Ectodermal cell (in vitro differentiated cells): ENCODE results near the gene CHST11. TPM values are rescaled to one million over a fixed set of nuclear protein-coding genes. Genes with fewer than 3 reads are reported as not detected.

Experiments
- H3K27ac ChIP-seq: 2 replicates; pipeline ENCODE4 v1.7.0; 2013; ENCODE audit warnings: mild to moderate bottlenecking, low read depth, low read length; ENCODE audit not compliant: insufficient read depth, poor library complexity, severe bottlenecking
- H3K27me3 ChIP-seq: 2 replicates; pipeline ENCODE4 v1.7.0; 2013; ENCODE audit warnings: mild to moderate bottlenecking, low read length; ENCODE audit not compliant: insufficient read depth, control insufficient read depth, poor library complexity, severe bottlenecking
- H3K36me3 ChIP-seq: one replicate; pipeline ENCODE4 v1.7.0; 2013; ENCODE audit warnings: low read length; ENCODE audit not compliant: control insufficient read depth, insufficient read depth
- H3K4me1 ChIP-seq: one replicate; pipeline ENCODE4 v1.7.0; 2013; ENCODE audit warnings: low read length; ENCODE audit not compliant: control insufficient read depth, insufficient read depth
- H3K4me3 ChIP-seq: 2 replicates; pipeline ENCODE4 v1.7.0; 2013; ENCODE audit warnings: low read depth, low read length, control low read depth; ENCODE audit not compliant: insufficient read depth
- H3K9me3 ChIP-seq: 2 replicates; pipeline ENCODE4 v1.7.0; 2013; ENCODE audit warnings: mild to moderate bottlenecking, low read length, moderate library complexity; ENCODE audit not compliant: control insufficient read depth
- WGBS, 2 experiments: methylation state at CpG; one replicate each; pipeline ENCODE4 v1.1.7; 2013; ENCODE audit warnings: missing lambda C conversion rate in 2 of 2; 5-methylcytosine and 5-hydroxymethylcytosine counted together
- polyA plus RNA-seq, 4 experiments: library from polyadenylated mRNA; stranded (reverse); fragments of 50-300 nt; gene quantifications; one replicate each; pipeline ENCODE4 v1.2.3, GENCODE V29; 2013

Gene CHST11
- 12.3 TPM for polyA plus RNA-seq (2013, experiment 1 of 4)
- 9.3 TPM for polyA plus RNA-seq (2013, experiment 2 of 4)
- 7.2 TPM for polyA plus RNA-seq (2013, experiment 3 of 4)
- 10.5 TPM for polyA plus RNA-seq (2013, experiment 4 of 4)

DNA sequence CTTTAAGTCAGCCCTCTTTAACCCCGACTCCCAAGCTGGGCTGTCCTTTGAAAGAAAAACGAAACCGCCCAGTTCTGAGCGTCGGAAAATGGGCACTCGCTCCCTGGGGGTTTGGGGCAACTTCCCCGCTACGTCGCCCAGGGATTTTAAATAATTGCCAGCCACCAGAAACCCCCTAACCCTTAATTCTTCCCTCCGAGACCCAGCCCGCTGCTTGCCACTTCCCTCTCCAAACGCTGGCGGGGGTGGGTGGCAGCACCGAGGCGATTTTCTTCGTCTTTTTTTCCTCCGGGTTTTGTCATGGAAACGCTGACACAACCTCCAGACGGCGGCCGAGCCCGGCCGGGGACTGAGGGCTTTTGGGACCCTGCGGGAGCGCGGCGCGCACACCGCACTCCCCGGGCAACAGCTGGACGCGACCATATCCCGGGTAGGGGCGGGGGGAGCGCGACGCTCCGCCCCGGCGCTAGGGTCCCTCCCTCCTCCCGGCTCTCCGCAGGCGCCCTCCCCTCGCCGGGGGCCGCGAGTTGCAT is at the start of gene CHST11:
Gene CHST11 (plus strand): TSS at position 532 of the 533 bp plus-strand sequence.
- peak within 1 kb of the TSS; percentile 68 for H3K27ac ChIP-seq
- H3K27me3 ChIP-seq: peaks cover 20% of the 10 kb centered on the region
- WGBS, 2 experiments: 0 to 1% methylated on average over 47 of the region's 47 CpGs
- H3K36me3 ChIP-seq: no peaks in the 10 kb centered on the region
- H3K4me3 ChIP-seq: peak within 1 kb of the TSS; percentile 86
- H3K4me1 ChIP-seq: peaks cover 7% of the 10 kb centered on the region
- H3K9me3 ChIP-seq: no peaks in the 10 kb centered on the region

DNA sequence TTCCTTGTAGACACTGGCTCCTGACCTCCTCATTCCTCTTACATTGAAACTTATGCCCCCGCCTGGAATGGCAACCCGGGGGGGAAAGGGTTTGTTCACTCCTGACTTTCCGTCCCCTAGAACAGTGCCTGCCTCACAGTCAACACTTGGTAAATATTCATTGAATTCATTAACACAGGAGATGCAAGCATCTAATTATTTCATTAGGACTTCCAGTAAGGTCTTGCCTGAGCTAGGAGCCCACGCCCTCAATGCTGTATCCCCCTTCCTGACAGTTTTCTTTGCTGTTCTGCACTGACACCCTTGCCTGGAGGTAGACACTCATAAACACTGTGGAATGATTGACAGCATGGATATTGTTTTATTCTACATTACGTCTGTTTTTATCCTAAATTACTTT is 49.3 kb upstream of the CHST11 start:
- Histone ChIP-seq H3K4me1 (no peaks in the 10 kb centered on the region), H3K4me3 (no peak overlapping the region), H3K9me3 (no peaks in the 10 kb centered on the region), H3K36me3 (no peaks in the 10 kb centered on the region), H3K27me3 (no peaks in the 10 kb centered on the region), H3K27ac (no peak overlapping the region)
- 94 to 95% methylated on average over 4 of the region's 5 CpGs for WGBS, 2 experiments

DNA sequence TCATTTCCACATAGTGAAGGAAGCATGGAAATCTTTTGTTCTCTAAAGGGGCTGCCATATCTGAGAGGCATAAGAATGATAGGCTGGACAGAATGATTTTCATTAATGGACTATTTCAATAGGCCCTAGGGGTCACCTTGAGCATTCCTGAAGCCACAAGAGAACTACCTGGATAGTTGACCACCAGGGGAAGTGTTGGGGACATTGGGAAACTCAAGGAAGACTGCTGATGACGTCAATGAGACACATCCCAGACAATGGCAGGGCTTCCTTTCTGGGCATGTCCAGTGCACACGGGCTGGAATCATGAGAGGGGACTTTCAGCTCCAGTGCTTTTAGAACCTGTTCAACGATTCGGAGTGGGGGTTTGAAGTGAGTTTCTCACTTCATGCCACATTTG is 48.8 kb upstream of the CHST11 start:
- H3K36me3 ChIP-seq: no peaks in the 10 kb centered on the region
- H3K4me1 ChIP-seq: no peaks in the 10 kb centered on the region
- 95% methylated on average over 4 of the region's 4 CpGs for WGBS, 2 experiments
- no peak overlapping the region for H3K27ac ChIP-seq
- H3K27me3 ChIP-seq: no peaks in the 10 kb centered on the region
- H3K4me3 ChIP-seq: no peak overlapping the region
- no peaks in the 10 kb centered on the region for H3K9me3 ChIP-seq

DNA sequence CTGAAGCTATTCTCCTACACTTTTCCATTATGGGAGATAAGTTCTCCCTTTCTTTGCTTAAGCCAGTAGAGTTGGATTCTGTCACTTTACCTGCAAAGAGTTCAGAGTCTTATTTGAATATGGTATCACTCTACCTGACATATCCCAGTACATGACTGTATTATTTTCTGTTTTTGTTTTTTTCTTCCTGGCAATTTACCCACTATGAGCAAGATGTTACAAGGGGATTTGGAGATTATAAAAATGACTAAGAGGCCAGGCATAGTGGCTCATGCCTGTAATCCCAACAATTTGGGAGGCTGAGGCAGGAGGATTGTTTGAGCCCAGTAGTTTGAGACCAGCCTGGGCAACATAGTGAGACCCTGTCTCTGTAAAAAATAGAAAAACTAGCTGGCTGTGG is 46.4 kb upstream of the CHST11 start:
- Histone ChIP-seq H3K27ac (no peak overlapping the region), H3K27me3 (no peaks in the 10 kb centered on the region), H3K9me3 (no peaks in the 10 kb centered on the region), H3K36me3 (no peaks in the 10 kb centered on the region), H3K4me1 (peaks cover 6% of the 10 kb centered on the region), H3K4me3 (no peak overlapping the region)

DNA sequence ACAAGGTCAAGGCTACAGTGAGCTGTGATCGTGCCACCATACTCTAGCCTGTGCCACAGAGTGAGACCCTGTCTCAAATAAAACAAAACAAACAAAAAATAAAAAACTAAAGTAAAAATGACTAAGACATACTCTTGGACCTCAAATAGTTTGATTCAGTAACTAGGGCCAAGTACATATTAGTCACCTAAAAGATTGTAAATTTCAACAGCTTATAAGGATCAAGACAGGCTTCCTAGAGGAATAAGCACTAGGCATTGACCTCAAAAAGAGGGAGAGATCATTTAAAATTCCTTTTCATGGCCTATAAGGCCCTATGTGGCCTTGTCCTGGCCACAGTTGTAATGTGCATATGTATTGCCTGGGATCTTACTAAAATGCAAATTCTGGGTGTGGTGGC is 46.0 kb upstream of the CHST11 start:
- H3K4me3 ChIP-seq: no peak overlapping the region
- H3K9me3 ChIP-seq: no peaks in the 10 kb centered on the region
- peaks cover 6% of the 10 kb centered on the region for H3K4me1 ChIP-seq
- no peaks in the 10 kb centered on the region for H3K27me3 ChIP-seq
- no peaks in the 10 kb centered on the region for H3K36me3 ChIP-seq
- no peak overlapping the region for H3K27ac ChIP-seq
- WGBS, 2 experiments: 85 to 92% methylated on average over 1 of the region's 1 CpG

DNA sequence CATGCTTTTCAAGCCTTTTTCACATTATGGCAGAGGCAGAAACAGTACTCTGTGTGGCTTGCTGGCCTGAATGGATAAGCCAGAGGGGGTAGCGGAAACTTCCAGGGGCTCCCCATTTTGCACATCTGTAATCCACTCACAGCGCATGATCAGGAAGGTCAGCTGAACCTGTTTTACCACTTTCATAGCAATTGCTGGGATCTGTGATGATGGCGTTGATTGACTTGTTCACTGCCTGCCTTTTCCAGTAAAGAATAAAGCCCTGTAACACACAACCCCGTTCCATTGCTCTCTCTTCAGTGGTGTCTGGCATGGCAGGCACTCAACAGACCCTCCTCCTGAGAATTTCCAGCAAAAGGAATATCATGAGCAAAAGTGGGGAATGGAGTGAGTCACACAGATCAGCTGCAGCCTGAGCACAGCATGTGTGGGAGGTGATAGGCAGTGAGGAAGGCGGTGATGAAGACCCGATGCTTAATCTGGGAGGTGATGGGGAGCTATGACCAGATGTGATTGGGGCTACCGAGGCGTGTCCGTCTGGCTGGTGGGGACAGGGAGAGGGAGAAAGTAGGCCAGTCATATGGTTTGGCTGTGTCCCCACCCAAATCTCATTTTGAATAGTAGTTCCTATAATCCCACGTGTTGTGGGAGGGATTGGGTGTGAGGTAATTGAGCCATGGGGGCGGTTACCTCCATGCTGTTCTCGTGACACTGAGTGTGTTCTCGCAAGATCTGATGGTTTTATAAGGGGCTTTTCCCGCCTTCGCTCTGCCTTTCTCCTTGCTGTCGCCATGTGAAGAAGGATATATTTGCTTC is 44.7 kb upstream of the CHST11 start:
- H3K4me1 ChIP-seq: peaks cover 6% of the 10 kb centered on the region
- H3K4me3 ChIP-seq: no peak overlapping the region
- no peak overlapping the region for H3K27ac ChIP-seq
- 94% methylated on average over 16 of the region's 16 CpGs for WGBS, 2 experiments
- H3K9me3 ChIP-seq: no peaks in the 10 kb centered on the region
- H3K27me3 ChIP-seq: no peaks in the 10 kb centered on the region
- no peaks in the 10 kb centered on the region for H3K36me3 ChIP-seq

GRCh38 chr12:104412681-104413080 is 44.1 kb upstream of the CHST11 start:
- peaks cover 6% of the 10 kb centered on the region for H3K4me1 ChIP-seq
- H3K36me3 ChIP-seq: no peaks in the 10 kb centered on the region
- no peaks in the 10 kb centered on the region for H3K27me3 ChIP-seq
- WGBS, 2 experiments: 85 to 92% methylated on average over 8 of the region's 8 CpGs
- no peaks in the 10 kb centered on the region for H3K9me3 ChIP-seq
- no peak overlapping the region for H3K4me3 ChIP-seq
- H3K27ac ChIP-seq: no peak overlapping the region

GRCh38 chr12:104413330-104413729 is 43.4 kb upstream of the CHST11 start:
- peaks cover 6% of the 10 kb centered on the region for H3K4me1 ChIP-seq
- 85 to 86% methylated on average over 6 of the region's 6 CpGs for WGBS, 2 experiments
- H3K36me3 ChIP-seq: no peaks in the 10 kb centered on the region

DNA sequence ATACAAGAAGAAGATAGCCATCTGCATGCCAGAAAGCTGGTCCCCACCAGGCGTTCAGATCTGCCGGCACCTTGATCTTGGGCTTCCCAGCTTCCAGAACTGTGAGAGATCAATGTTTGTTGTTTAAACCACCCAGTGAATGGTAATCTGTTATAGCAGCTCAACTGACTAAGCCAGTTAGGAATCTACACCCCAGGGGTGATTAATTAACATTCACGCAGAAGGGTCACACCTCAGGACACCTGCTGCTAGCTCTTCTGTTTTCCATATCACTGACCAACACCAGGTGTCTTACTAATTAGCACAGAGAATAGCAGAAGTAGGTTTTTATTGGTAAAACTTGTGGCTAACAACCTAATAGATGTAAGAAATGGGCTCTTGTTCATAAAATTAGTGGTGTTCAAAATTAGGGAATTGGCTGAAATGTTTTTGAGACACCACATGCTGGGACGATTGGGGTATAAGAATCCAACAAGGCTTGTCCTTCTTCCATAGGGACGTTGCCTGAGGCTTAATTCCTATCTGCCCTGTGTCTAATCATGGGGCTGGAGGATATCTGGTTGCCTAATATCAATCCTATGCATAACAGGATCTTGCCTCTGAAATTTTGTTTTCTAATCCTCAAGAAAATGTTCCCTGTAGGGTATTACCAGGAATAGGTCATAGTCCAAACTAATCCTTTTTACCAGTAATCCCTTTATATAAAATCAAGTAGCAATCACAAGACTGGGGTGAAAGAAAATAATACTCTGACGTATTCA is 42.0 kb upstream of the CHST11 start:
- Histone ChIP-seq H3K4me3 (no peak overlapping the region), H3K9me3 (no peaks in the 10 kb centered on the region), H3K27ac (no peak overlapping the region), H3K36me3 (no peaks in the 10 kb centered on the region), H3K4me1 (peaks cover 6% of the 10 kb centered on the region), H3K27me3 (no peaks in the 10 kb centered on the region)
- 15 to 25% methylated on average over 5 to 6 of the region's 6 CpGs for WGBS, 2 experiments

More at GRCh38 chr12:104413330-104413729, 43.4 kb upstream of the CHST11 start:
- H3K27me3 ChIP-seq: no peaks in the 10 kb centered on the region
- H3K4me3 ChIP-seq: no peak overlapping the region
- no peaks in the 10 kb centered on the region for H3K9me3 ChIP-seq
- no peak overlapping the region for H3K27ac ChIP-seq

GRCh38 chr12:104415342-104415980 is 41.3 kb upstream of the CHST11 start:
- Histone ChIP-seq H3K27ac (no peak overlapping the region), H3K27me3 (no peaks in the 10 kb centered on the region), H3K4me3 (no peak overlapping the region), H3K4me1 (peaks cover 6% of the 10 kb centered on the region), H3K36me3 (no peaks in the 10 kb centered on the region), H3K9me3 (no peaks in the 10 kb centered on the region)
- 92 to 97% methylated on average over 7 to 8 of the region's 9 CpGs for WGBS, 2 experiments
